Measurements from ENCODE around the gene SMIM5.
A peak's percentile ranks its signal among the peaks of the same experiment; 100 is the strongest.

The SMIM5 gene

DNA sequence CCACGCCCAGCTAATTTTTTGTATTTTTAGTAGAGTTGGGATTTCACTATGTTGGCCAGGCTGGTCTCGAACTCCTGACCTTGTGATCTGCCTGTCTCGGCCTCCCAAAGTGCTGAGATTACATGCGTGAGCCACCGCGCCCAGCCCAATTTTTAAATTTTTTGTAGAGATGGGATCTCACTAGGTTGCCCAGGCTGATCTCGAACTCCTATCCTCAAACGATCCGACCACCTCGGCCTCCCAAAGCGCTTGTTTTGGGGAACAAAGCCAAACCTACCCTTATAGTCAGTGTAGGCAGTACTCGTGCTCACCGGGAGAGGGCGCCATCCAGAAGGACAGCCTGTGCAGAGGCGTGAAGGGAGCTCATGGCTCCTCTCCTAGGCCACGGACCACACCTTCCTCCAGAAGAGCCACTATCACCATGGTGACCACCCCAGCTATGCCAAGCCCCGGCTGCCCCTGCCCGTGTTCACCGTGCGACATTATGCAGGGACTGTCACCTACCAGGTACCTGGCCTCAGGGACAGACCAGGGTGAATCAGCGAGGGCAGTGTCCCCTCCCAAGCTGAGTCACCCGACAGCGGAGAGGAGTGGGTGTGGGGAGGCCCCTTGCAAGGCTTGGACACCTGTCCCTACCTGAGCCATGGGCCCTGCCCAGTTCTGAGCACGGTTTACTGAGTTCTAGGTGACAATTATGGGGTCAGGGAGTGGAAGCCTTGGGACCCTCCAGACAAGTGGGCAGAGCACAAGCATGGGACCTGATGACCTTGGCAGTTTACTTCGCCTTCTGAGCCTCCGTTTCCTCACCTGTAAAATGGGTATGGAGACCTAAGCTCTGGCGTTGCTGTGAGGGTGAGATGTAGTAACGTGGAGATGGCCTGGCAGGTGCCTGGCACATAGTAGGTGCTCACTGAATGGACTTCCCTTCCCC, 31.9 kb upstream of the SMIM5 start:
- DNase-seq (ENCODE audit: low read depth, low spot score): peak; percentile 51
- H3K4me3 ChIP-seq (ENCODE audit: low read length): no peak overlapping the region

DNA sequence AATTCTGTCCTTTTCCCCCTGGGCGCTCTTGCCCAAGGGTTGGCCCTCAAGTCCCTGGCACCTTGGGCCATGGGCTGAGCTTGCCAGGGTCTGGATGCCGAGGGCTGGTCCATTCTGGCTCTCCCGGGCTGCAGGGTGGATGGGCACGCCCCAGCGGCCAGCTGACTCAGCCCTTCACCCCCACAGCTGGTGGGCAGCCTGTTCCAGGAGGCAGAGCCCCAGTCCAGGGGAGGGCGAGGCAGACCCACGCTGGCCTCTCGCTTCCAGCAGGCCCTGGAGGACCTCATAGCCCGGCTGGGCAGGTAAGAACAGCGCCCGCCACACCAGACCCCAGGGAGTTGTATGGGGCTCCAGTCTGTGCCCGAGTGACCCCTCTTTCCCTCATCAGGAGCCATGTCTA, 30.6 kb upstream of the SMIM5 start:
- no peak for DNase-seq (ENCODE audit: low read depth, low spot score)
- no peak overlapping the region for H3K4me3 ChIP-seq (ENCODE audit: low read length)

DNA sequence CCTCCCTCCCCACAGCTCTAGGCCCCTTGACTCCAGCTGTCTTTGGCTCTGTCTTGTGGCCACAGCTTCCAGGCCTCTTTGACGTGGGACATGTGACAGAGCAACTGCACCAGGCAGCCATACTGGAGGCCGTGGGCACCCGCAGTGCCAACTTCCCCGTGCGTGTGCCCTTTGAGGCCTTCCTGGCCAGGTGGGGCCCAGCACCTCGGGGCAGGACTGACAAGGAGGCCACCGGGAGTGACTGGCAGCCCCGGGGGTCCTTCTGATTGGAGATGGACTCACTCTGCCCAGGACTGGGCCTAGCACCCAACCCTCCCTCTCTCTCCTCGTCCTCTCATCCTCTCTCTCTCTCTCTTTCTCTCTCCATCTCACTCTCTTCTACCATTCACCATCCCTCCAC, 30.1 kb upstream of the SMIM5 start:
- H3K4me3 ChIP-seq (ENCODE audit: low read length): no peak overlapping the region
- no peak for DNase-seq (ENCODE audit: low read depth, low spot score)

DNA sequence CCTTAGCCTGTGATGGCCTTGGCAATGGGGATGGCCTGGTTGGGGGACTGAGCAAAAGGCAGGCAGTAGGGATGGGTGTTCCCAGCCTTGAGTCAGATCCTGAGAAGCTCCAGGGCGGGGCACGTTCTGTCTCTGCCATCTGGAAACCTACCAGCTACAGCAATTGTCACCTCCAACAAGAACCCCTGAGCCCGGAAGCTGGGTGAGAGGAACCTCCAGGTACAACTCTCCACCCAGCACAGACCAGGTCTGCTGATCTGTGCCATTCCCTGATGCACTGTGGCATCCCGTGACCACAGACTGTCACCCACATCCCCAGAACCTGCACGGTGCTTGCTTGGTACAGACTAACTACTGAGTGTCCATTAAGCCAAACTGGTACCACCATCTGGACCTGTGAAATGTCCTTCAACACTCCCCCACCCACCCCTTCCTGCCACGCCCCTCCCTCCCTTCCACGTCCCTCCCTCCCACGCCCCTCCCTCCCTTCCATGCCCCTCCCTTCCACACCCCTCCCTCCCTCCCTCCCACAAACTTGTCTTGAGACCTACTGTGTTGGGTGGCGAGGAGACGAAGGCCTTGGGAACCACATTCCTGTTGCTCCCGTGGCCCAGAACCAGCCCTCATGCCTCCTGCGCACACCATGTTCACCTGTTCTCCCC, 29.1 kb upstream of the SMIM5 start:
- H3K4me3 ChIP-seq (ENCODE audit: low read length): no peak overlapping the region
- peak; percentile 25 for DNase-seq (ENCODE audit: low read depth, low spot score)

DNA sequence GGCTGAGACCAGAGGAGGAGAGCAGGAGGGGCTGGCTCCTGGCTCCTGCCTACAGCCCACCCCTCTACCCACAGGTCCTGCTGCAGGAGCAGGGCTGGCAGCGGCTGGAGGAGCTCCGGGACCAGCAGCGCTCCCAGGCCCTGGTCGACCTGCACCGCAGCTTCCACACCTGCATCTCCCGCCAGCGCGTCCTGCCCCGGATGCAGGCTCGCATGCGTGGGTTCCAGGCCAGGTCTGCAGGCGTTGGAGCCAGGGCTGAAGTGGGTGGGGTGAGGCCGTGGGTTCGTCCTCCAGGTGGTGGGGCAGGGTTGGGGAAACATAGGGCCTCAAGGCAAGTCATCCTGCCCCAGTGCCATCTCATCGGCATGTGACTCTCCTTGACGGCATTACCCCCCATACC, 27.4 kb upstream of the SMIM5 start:
- DNase-seq (ENCODE audit: low read depth, low spot score): no peak
- no peak overlapping the region for H3K4me3 ChIP-seq (ENCODE audit: low read length)

DNA sequence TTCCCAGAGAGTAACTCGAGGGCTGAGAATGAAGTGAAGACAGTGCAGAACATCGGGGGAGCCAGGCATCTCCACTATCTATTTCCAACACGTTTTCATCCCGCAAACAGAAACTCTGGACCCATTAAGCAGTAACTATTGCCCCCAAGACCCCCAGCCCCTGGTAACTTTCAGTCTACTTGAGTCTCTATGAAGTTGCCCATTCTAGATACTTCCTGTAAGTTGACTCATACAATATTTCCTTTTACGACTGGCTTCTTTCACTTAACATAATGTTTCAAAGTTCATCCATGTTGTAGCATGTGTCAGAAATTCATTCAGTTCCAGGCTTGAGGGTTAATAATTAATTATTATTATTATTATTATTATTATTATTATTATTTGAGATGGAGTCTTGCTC, 26.1 kb upstream of the SMIM5 start:
- no peak overlapping the region for H3K4me3 ChIP-seq (ENCODE audit: low read length)
- no peak for DNase-seq (ENCODE audit: low read depth, low spot score)

DNA sequence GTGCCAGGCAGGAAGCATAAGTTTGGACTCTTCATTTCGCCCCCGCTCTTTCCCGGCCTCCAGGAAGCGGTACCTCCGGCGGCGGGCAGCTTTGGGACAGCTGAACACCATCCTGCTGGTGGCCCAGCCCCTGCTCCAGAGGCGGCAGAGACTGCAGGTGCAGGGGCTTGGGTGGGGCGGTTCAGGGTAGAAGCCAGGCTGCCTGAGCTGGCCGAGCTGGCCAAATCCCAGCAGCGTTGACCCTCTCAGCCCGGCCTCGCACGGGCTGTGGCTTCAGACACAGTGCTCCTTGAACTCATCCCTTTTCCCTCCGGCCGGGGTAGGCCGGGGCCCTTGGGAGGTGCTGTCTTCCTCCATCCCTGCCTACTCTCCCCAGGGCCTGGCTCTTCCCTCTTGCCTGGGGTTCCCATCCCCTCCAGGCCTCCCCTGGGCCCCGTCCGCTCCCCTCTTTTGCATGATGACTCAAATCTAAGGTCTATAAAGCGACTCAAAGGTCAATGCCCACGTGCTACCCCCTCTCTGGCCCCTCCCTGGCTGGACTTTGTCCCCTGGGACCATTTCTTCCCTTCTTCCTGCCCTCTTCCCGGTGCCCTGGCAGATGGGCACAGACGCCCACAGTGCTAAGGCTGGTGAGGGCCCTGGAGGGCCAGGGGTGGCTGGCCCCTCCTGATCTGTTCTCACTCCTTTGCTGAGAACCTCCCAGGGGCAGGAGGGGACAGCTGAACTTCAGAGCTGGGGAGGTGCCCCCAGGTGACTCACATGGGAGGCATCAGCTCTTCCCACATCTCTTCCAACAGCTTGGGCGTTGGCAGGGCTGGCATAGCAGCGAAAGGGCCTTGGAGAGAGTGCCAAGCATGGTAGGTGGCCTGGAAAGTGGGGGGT, 22.9 kb upstream of the SMIM5 start:
- H3K4me3 ChIP-seq (ENCODE audit: low read length): no peak overlapping the region
- no peak for DNase-seq (ENCODE audit: low read depth, low spot score)

DNA sequence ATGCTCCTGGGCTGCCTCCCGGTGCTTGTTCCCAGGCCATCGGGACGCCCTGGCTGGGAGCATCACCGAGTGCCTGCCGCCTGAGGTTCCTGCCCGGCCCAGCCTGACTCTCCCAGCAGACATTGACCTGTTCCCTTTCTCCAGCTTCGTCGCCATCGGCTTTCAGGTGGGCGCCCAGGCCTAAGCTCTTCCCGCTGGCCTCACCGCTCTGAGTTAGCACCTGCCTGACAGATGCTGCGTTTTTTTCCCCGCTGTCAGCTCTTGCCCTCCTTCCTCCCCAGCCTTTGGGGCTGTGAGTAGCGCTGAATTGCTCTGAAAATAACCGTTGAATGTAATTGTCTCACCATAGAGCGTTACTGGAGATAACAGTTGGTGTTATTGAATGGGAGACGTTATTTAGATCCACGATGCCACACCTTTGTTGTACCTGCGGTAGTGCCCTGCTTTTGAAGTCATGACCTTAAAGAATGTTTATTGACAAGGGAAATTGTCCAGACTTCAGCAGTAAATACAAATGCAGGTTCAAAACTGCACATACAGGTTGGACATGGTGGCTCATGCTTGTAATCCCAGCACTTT, 21.3 kb upstream of the SMIM5 start:
- no peak overlapping the region for H3K4me3 ChIP-seq (ENCODE audit: low read length)
- DNase-seq (ENCODE audit: low read depth, low spot score): no peak

DNA sequence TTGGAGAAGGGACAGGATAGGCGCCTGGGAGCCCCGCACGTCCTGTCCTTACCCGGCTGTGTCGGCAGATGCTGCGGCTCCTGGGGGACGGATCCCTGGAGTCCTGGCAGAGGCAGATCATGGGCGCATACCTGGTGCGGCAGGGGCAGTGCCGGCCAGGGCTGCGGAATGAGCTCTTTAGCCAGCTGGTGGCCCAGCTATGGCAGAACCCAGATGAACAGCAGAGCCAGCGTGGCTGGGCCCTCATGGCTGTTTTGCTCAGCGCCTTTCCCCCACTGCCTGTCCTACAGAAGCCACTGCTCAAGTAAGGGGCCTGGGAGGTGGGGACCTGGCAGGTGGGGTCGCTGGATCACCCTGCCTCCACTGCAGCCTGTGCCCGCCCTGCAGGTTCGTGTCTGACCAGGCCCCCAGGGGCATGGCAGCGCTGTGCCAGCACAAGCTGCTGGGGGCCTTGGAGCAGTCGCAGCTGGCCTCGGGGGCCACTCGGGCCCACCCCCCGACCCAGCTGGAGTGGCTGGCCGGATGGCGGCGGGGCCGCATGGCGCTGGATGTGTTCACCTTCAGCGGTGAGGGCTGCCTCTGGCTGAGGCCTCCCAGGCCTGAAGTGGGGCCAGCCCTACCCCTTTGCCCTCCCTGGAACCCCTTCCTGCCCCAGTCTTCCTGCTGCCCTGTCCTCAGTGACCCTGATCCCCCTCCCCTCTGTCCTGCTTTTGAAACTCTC, 20.2 kb upstream of the SMIM5 start:
- H3K4me3 ChIP-seq (ENCODE audit: low read length): no peak overlapping the region
- DNase-seq (ENCODE audit: low read depth, low spot score): no peak

DNA sequence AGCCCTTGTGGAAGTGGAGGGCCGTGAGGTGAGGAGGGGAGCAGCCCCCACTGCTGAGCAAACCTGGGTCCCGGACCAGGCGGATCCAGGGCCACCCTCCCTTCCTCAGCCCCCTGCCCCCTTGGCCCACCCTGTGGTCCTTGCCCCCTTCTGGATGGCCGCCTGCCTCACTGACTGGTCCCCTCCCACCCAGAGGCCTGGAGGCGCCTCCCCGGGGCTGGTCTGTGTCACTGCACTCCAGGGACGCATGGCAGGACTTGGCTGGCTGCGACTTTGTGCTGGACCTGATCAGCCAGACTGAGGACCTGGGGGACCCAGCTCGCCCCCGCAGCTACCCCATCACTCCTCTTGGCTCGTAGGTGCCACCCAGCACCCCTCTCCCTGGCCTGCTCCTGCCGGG, 19.2 kb upstream of the SMIM5 start:
- no peak for DNase-seq (ENCODE audit: low read depth, low spot score)
- H3K4me3 ChIP-seq (ENCODE audit: low read length): no peak overlapping the region

DNA sequence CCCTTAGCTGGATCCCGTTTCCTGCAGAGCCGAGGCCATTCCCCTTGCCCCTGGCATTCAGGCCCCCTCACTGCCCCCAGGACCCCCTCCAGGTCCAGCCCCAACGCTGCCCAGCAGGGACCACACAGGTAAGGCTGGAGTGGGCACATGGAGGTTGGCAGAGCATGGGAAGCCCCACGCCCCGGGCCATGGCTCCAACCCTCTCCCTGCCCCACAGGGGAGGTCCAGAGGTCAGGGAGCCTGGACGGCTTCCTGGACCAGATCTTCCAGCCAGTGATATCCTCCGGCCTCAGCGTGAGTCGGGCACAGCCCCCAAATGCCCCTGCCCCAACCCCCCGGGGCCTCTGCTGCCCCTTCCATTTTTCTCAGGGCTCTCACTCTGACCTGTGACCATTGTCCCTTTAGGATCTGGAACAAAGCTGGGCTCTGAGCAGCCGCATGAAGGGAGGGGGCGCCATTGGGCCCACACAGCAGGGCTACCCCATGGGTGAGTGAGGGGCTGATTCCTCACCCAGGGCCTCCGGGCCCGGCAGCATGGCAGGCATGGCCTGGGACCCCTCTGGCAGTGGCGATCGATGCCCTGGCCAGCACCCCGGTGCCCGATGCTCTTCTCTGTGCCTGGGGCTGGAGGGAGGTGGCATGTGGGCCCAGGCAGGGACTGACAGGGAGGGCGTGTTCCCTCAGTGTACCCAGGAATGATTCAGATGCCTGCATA, 18.5 kb upstream of the SMIM5 start:
- no peak for DNase-seq (ENCODE audit: low read depth, low spot score)
- no peak overlapping the region for H3K4me3 ChIP-seq (ENCODE audit: low read length)

DNA sequence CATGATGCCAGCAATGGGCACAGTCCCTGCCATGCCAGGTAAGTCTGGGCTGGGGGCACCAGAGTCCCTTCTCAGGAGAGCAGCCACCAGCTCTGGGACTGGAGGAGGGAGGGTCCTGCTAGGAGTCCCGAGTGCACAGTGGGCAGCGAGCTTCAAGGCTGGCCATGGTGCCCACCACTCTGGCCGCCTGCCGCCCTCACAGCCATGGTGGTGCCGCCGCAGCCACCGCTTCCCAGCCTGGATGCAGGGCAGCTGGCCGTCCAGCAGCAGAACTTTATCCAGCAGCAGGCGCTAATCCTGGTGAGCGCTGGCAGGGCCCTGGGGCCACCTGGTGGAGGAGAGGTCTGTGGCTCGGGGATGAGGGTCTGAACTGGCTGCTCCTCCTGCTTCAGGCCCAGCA, 17.9 kb upstream of the SMIM5 start:
- no peak overlapping the region for H3K4me3 ChIP-seq (ENCODE audit: low read length)
- DNase-seq (ENCODE audit: low read depth, low spot score): no peak

DNA sequence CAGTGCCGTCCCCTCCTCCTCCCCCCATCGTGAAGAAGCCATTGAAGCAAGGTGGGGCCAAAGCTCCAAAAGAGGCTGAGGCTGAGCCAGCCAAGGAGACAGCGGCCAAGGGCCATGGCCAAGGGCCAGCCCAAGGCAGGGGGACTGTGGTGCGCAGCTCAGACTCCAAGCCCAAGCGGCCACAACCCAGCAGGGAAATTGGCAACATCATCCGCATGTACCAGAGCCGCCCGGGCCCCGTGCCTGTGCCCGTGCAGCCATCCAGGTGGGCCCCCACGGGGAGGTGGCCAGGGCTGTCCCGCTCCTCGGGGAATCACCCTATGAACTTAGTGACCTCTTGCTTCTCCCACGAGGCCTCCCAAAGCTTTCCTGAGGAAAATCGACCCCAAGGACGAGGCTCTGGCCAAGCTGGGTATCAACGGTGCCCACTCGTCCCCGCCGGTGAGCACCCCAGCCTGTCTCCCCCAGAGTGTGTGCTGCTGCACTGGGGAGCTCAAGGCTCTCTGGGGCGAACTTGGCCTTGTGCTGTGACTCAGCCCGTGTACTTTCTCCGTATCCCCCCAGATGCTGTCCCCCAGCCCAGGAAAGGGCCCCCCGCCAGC, 16.6 kb upstream of the SMIM5 start:
- no peak overlapping the region for H3K4me3 ChIP-seq (ENCODE audit: low read length)
- no peak for DNase-seq (ENCODE audit: low read depth, low spot score)

DNA sequence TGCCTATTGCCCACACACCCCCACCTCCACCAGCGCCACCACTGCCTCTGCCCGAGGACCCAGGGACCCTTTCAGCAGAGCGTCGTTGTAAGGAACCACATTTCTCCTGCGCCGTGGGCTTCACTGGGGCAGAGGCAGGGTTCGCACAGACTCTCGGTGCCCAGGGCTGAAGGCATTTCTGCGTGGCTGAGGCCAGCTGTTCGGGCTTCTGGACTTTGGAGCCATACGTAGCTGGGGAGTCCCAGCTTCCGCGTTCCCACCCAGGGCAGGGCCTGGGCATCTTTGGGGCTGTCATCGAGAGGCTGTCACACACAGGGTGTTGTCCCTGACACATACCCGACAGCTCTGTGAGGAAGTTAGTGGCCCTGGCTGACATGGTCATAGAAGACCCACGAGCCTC, 16.0 kb upstream of the SMIM5 start:
- no peak for DNase-seq (ENCODE audit: low read depth, low spot score)
- no peak overlapping the region for H3K4me3 ChIP-seq (ENCODE audit: low read length)

DNA sequence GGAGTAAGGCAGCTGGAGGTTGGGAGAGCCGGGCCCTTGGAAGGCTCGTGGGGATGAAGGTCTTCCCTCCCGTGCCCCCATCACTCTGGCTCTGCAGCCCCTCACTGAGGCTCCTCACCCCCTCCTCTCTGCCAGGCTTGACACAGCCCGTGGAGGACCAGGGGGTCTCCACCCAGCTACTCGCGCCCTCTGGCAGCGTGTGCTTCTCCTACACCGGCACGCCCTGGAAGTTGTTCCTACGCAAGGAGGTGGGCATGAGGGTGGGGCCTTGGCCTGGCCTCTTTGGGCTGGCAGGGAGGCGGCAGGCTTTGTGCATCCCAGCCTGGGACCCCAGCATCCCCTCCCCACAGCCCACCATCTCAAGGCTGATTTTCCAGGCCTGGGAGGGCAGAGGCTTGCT, 15.6 kb upstream of the SMIM5 start:
- no peak overlapping the region for H3K4me3 ChIP-seq (ENCODE audit: low read length)
- no peak for DNase-seq (ENCODE audit: low read depth, low spot score)

DNA sequence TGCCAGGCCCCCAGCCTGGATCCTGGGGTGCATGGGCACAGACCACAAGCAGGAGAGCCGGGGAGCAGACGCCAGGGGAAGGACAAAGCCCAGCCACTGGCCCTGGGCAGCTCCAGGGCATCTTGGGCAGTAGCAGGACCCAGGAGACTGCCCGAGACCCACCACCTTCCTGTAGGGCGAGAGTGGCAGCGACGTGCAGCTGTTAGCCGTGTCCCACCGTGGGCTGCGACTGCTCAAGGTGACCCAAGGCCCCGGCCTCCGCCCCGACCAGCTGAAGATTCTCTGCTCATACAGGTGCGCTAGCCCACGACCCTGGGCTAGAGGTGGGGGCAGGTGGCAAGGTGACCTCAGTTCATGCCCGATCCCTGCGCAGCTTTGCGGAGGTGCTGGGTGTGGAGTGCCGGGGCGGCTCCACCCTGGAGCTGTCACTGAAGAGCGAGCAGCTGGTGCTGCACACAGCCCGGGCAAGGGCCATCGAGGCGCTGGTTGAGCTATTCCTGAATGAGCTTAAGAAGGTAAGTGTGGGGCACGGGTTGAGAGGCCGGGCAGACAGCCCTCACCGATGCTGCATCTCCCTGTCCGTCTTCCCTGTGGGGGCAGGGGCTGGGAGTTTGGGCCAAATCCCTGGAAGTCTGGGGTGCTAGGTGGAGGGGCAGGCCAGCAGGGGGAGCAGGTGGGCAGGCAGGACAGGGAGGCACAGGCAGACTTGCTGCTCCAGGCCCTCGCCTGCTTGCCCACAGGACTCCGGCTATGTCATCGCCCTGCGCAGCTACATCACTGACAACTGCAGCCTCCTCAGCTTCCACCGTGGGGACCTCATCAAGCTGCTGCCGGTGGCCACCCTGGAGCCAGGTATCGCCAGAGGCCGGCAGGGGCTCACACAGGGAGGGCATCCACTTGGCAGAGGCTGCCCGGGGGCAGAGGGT, 13.5 kb upstream of the SMIM5 start:
- H3K4me3 ChIP-seq (ENCODE audit: low read length): no peak overlapping the region
- no peak for DNase-seq (ENCODE audit: low read depth, low spot score)

DNA sequence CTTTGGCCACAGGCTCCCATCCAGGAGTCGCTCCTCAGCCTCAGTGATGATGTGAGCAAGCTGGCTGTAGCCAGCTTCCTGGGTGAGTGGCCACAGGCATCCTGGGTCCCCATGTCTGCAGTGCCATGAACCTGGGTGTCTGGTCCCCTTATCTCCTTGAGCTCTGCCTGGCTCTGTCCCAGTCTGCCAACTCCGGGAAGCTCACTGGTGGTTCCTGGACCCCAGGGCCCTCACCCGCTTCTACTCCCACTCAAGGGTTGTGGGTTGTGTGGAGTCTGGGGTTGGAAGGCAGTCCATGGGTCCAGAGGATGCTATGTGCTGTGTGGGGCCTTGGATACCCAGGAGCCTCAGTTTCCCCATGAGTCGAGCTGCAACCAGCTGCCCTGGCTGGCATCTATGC, 11.7 kb upstream of the SMIM5 start:
- DNase-seq (ENCODE audit: low read depth, low spot score): no peak
- no peak overlapping the region for H3K4me3 ChIP-seq (ENCODE audit: low read length)
